PC-9 (cell line): ENCODE results near the gene GBP2. TPM values are rescaled to one million over a fixed set of nuclear protein-coding genes. Genes with fewer than 3 reads are reported as not detected.

Experiments
- BruUV-seq: library from RNA; stranded (reverse); fragments of 400-500 nt; replicated peaks from 2 replicates; lab custom pipeline; 2021; lab: Mats Ljungman, UMichigan
- CTCF ChIA-PET: fragments of 300-600 bp; sonication (Branson Sonifier 250); formaldehyde crosslinking; loops from one replicate; lab custom pipeline; 2022; ENCODE audit warnings: antibody characterized with exemption; lab: Charles Lee
- POLR2A ChIA-PET: fragments of 300-600 bp; sonication (Branson Sonifier 250); formaldehyde crosslinking; loops from one replicate; lab custom pipeline; 2022; ENCODE audit warnings: antibody characterized with exemption; ENCODE audit not compliant: unreplicated experiment; lab: Charles Lee
- DNase-seq, 2 experiments: peaks; one replicate each; pipeline versions ENCODE4 v3.0.0 to v3.0.0-alpha.2; 2015 to 2022; ENCODE audit warnings: mixed read lengths in 1 of 2
- H2AFZ ChIP-seq: fragments of 200-600 bp; sonication (generic); 2 replicates; pipeline ENCODE4 v1.8.1; 2017; ENCODE audit warnings: antibody characterized with exemption
- H3F3A ChIP-seq: fragments of 200-600 bp; sonication (generic); 2 replicates; pipeline ENCODE4 v1.8.1; 2017; ENCODE audit warnings: antibody characterized with exemption, mild to moderate bottlenecking, low read depth; ENCODE audit not compliant: insufficient read depth
- H3K27ac ChIP-seq: fragments of 200-600 bp; sonication (generic); 2 replicates; pipeline ENCODE4 v1.6.1; 2016; ENCODE audit warnings: mixed run types
- H3K27me3 ChIP-seq: fragments of 200-600 bp; sonication (generic); 2 replicates; pipeline ENCODE4 v1.6.1; 2016; ENCODE audit warnings: low read depth, mixed run types; ENCODE audit not compliant: insufficient read depth
- H3K36me3 ChIP-seq: fragments of 200-600 bp; sonication (generic); 2 replicates; pipeline ENCODE4 v1.6.1; 2016; ENCODE audit warnings: low read depth, mixed run types
- H3K4me1 ChIP-seq: fragments of 200-600 bp; sonication (generic); replicated peaks from 2 replicates; pipeline ENCODE4 v1.6.1; 2016; ENCODE audit warnings: mixed run types; ENCODE audit not compliant: insufficient read depth
- H3K4me2 ChIP-seq: fragments of 200-600 bp; sonication (generic); 2 replicates; pipeline ENCODE4 v1.6.1; 2017; ENCODE audit warnings: mixed run types
- H3K4me3 ChIP-seq: fragments of 200-600 bp; sonication (generic); 2 replicates; pipeline ENCODE4 v1.6.1; 2016; ENCODE audit warnings: mixed run types
- H3K79me2 ChIP-seq: fragments of 200-600 bp; sonication (generic); 2 replicates; pipeline ENCODE4 v1.6.1; 2017; ENCODE audit warnings: low read depth, mixed run types
- H3K9me2 ChIP-seq: fragments of 200-600 bp; sonication (generic); 2 replicates; pipeline ENCODE4 v1.8.1; 2017; ENCODE audit warnings: mild to moderate bottlenecking; ENCODE audit not compliant: insufficient read depth
- H3K9me3 ChIP-seq: fragments of 200-600 bp; sonication (generic); 2 replicates; pipeline ENCODE4 v1.8.1; 2016; ENCODE audit warnings: low read depth; ENCODE audit not compliant: insufficient read depth
- H4K20me1 ChIP-seq: fragments of 200-600 bp; sonication (generic); 2 replicates; pipeline ENCODE4 v1.8.1; 2017; ENCODE audit not compliant: insufficient read depth
- CTCF ChIP-seq: fragments of 200-600 bp; sonication (generic); conservative IDR thresholded peaks from 2 replicates; pipeline ENCODE4 v1.6.1; 2017; ENCODE audit warnings: mixed run types, antibody characterized with exemption, mild to moderate bottlenecking, moderate library complexity
- EZH2 ChIP-seq: fragments of 200-600 bp; sonication (generic); IDR thresholded peaks from 2 replicates; pipeline ENCODE4 v1.8.0; 2017; ENCODE audit warnings: antibody characterized with exemption, low read depth
- intact Hi-C: fragments of 100-400 bp; cut with micrococcal nuclease; formaldehyde crosslinking; loops from one replicate; pipeline ENCODE4 v1.10.0; 2022; ENCODE audit not compliant: unreplicated experiment
- total RNA-seq: library from RNA; stranded (reverse); gene quantifications from 2 replicates; pipeline ENCODE4 v1.2.3, GENCODE V29; 2021

Gene GBP2
- total RNA-seq, 1 experiment from 2014 or later, result 7.0 TPM

- intact Hi-C loops, result no loop called here
These were observed 22.1 kb upstream of the GBP2 start for GRCh38 chr1:89147678-89148658.

DNA sequence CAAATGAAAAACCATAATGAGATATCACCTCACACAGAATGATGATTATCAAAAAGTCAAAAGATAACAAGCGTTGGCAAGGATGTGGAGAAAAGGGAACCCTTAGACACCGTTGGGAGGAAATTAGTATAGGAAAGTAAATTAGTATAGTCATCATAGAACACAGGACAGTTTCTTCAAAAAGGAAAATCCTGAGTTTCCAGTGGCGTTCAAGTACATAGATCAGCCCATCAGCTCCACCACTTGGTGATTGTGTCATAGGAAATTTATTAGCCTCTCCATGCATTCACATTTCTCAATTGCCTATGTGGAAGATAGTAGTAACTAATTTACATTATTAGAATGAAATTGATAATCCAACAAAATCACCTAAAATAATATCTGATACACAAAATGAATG, 20.8 kb upstream of the GBP2 start:
- H2AFZ ChIP-seq, result no peak overlapping the region
- no peaks in the 10 kb centered on the region for H4K20me1 ChIP-seq
- ChIA-PET CTCF (no interaction called here), POLR2A (no interaction called here)
- H3K9me2 ChIP-seq, result no peaks in the 10 kb centered on the region
- H3K4me2 ChIP-seq, result no peak overlapping the region
- H3K4me3 ChIP-seq, result no peak overlapping the region
- no peaks in the 10 kb centered on the region for H3K36me3 ChIP-seq
- intact Hi-C loops, result no loop called here
- H3K27me3 ChIP-seq, result no peaks in the 10 kb centered on the region
- DNase-seq, result no peak
- no peaks in the 10 kb centered on the region for H3K4me1 ChIP-seq
- no peaks in the 10 kb centered on the region for H3F3A ChIP-seq
- no peak overlapping the region for H3K27ac ChIP-seq
- BruUV-seq, result no TSS peak
- no peak for TF ChIP-seq CTCF
- TF ChIP-seq EZH2, result no peak
- no peaks in the 10 kb centered on the region for H3K9me3 ChIP-seq
- H3K79me2 ChIP-seq, result no peaks in the 10 kb centered on the region

More at GRCh38 chr1:89147678-89148658, 22.1 kb upstream of the GBP2 start:
- Histone ChIP-seq H3K4me3 (no peak overlapping the region), H3K4me1 (no peaks in the 10 kb centered on the region), H3F3A (no peaks in the 10 kb centered on the region), H3K27me3 (no peaks in the 10 kb centered on the region), H3K9me3 (no peaks in the 10 kb centered on the region), H3K9me2 (no peaks in the 10 kb centered on the region), H4K20me1 (no peaks in the 10 kb centered on the region), H2AFZ (peak overlapping the region; percentile 17; the same call in 1 of the 2 replicates), H3K79me2 (no peaks in the 10 kb centered on the region), H3K4me2 (no peak overlapping the region), H3K27ac (no peak overlapping the region), H3K36me3 (no peaks in the 10 kb centered on the region)
- no TSS peak for BruUV-seq
- TF ChIP-seq CTCF (no peak), EZH2 (no peak)
- CTCF ChIA-PET, result no interaction called here
- POLR2A ChIA-PET, result interaction anchor here (0.6 kb wide), 2 partner anchors 157 to 255 kb away, joined by 7 read pairs; no protein-coding TSS in a partner anchor
- peak in 1 of 2 experiments; percentile 1 for DNase-seq

GRCh38 chr1:89143484-89143883, 17.6 kb upstream of the GBP2 start:
- Histone ChIP-seq H3K4me3 (no peak overlapping the region), H3F3A (no peaks in the 10 kb centered on the region), H3K9me3 (no peaks in the 10 kb centered on the region), H3K9me2 (no peaks in the 10 kb centered on the region), H3K27me3 (no peaks in the 10 kb centered on the region), H2AFZ (no peak overlapping the region), H3K4me2 (no peak overlapping the region), H3K36me3 (no peaks in the 10 kb centered on the region), H3K27ac (no peak overlapping the region), H3K79me2 (no peaks in the 10 kb centered on the region), H3K4me1 (no peaks in the 10 kb centered on the region), H4K20me1 (no peaks in the 10 kb centered on the region)
- CTCF ChIA-PET, result no interaction called here
- intact Hi-C loops, result no loop called here
- no peak for DNase-seq
- TF ChIP-seq EZH2 (no peak), CTCF (no peak)
- BruUV-seq, result no TSS peak
- POLR2A ChIA-PET, result no interaction called here
